K562 treated with DMSO at 1 percent for 24 hours (cell line): ENCODE data around the gene AAMP. TPM values are rescaled to one million over a fixed set of nuclear protein-coding genes. Genes with fewer than 3 reads are reported as not detected.

ENCODE experiments used
- total RNA-seq: library from RNA; unstranded; fragments of 300-600 nt; gene quantifications from 2 replicates; pipeline ENCODE4 v1.2.3, GENCODE V29; 2022; ENCODE audit warnings: low read depth; ENCODE audit not compliant: insufficient read depth

Gene AAMP, protein sequence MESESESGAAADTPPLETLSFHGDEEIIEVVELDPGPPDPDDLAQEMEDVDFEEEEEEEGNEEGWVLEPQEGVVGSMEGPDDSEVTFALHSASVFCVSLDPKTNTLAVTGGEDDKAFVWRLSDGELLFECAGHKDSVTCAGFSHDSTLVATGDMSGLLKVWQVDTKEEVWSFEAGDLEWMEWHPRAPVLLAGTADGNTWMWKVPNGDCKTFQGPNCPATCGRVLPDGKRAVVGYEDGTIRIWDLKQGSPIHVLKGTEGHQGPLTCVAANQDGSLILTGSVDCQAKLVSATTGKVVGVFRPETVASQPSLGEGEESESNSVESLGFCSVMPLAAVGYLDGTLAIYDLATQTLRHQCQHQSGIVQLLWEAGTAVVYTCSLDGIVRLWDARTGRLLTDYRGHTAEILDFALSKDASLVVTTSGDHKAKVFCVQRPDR
- total RNA-seq, result 110 and 123 TPM in 2 replicates

GRCh38 chr2:218269900-218270720 lies at the start of gene AAMP, which contains the start of gene PNKD:
AAMP (minus strand) TSS chr2:218270137; CDS start chr2:218270086, 51 bp downstream.
PNKD (plus strand) TSS chr2:218270519; CDS start chr2:218270536, 17 bp downstream.

GRCh38 chr2:218292048-218293014 lies 22.4 kb upstream of the AAMP start, which contains the start of gene TMBIM1:
TMBIM1 (minus strand) TSS chr2:218292503; CDS start chr2:218282141, 10,362 bp downstream.

GRCh38 chr2:218260742-218261422 lies 9.1 kb downstream of the AAMP start, which contains the start of gene GPBAR1:
GPBAR1 (plus strand) TSS chr2:218261015; CDS start chr2:218262725, 1,710 bp downstream.

DNA sequence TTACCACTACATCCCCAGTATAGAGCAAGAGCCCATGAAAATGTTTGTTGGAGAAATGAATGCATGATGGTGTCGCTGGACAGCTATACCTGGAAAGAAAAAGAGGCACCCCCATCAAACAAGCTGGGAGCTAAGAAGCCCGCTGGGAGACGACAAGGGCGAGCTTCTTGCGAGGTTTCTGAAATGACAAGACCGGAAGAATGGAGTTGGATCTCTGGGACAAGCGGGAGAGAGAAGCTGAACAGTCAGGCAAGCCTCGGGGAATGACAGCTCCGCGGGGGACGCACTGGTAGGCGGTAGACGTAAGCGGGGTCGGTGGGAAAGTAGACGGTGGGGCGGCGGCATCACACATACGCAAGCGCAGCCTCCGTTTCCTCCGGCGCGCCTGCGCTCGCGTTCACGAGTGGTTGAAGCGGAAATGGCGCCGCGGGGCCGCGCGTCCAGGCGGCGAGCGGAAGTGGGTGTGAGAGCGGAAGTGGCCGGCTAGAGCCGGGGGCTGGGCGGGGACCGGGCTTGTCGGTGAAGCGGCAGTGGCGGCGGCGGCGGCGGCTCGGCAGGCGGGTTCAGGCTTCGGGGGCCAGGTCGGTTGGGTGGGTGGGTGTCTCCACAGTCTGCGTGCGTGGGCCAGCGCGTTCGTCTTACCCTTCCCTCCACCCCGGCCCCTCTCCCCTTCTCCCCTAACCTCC lies 53.1 kb downstream of the AAMP start, which contains the start of gene ARPC2:
Gene ARPC2, plus strand, starts transcription at position 516 of the 686 bp plus-strand sequence. CDS start 282 bp downstream, outside the sequence.

Other genes starting within 250 kb of the AAMP start
- not detected in 2 replicates for gene RUFY4, start 200.9 kb downstream of the AAMP start, total RNA-seq
- not detected in 2 replicates for gene CXCR2, start 144.1 kb downstream of the AAMP start, total RNA-seq
- not detected in 2 replicates for gene CXCR1, start 103.2 kb downstream of the AAMP start, total RNA-seq
- gene ARPC2, start 52.9 kb downstream of the AAMP start, total RNA-seq, result 111 and 117 TPM in 2 replicates
- gene GPBAR1, start 9.1 kb downstream of the AAMP start, total RNA-seq, result not detected in 2 replicates
- 60.3 and 68.4 TPM in 2 replicates for gene PNKD, start 382 bp upstream of the AAMP start, total RNA-seq
- gene TMBIM1, start 22.4 kb upstream of the AAMP start, total RNA-seq, result 71.0 and 71.6 TPM in 2 replicates
- 0.80 TPM in 1 of 2 replicates, not detected in the other for gene CATIP, start 86.7 kb upstream of the AAMP start, total RNA-seq
- gene SLC11A1, start 112.1 kb upstream of the AAMP start, total RNA-seq, result 0.61 and 0.80 TPM in 2 replicates
- 79.9 and 82.8 TPM in 2 replicates for gene CTDSP1, start 129.7 kb upstream of the AAMP start, total RNA-seq
- gene VIL1, start 149.0 kb upstream of the AAMP start, total RNA-seq, result 0.46 and 0.63 TPM in 2 replicates